Lower leg skin (tissue), 3 donors: ENCODE data around the gene CRNKL1.

Source experiments
- POLR2A ChIP-seq, 2 donors: fragments of 450-650 bp; IDR thresholded peaks; one replicate each; pipeline ENCODE4 v1.6.1; 2016 to 2017; ENCODE audit warnings: antibody characterized with exemption in 2 of 2, mild to moderate bottlenecking in 1 of 2, moderate library complexity in 1 of 2
- TF ChIP-seq, protein P1 (sequence below), 3 donors: fragments of 450-650 bp; IDR thresholded peaks; one replicate each; pipeline ENCODE4 v1.5.1; 2016; ENCODE audit warnings: antibody characterized with exemption in 3 of 3, mild to moderate bottlenecking in 3 of 3, moderate library complexity in 2 of 3

DNA sequence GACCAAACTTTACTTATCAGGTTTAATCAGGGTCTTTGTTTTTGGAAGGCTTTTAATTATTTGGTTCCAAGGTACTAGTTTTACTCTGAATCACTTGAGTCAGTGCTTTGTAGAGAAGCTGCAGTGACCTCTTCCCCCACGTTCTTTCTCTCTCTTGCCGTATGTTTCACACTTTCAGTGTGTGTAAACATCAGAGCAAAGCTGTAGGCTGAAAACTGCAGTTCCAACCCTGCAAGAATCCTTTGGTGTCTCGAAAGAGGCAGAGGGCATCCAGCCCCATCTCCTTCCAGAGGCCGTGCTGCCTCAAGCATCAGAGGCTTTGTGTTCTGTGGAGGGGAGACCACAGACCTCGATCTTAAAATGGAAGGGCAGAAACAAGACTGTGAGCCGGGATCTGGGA lies 42.1 kb upstream of the CRNKL1 start:
- TF ChIP-seq, protein P1, sequence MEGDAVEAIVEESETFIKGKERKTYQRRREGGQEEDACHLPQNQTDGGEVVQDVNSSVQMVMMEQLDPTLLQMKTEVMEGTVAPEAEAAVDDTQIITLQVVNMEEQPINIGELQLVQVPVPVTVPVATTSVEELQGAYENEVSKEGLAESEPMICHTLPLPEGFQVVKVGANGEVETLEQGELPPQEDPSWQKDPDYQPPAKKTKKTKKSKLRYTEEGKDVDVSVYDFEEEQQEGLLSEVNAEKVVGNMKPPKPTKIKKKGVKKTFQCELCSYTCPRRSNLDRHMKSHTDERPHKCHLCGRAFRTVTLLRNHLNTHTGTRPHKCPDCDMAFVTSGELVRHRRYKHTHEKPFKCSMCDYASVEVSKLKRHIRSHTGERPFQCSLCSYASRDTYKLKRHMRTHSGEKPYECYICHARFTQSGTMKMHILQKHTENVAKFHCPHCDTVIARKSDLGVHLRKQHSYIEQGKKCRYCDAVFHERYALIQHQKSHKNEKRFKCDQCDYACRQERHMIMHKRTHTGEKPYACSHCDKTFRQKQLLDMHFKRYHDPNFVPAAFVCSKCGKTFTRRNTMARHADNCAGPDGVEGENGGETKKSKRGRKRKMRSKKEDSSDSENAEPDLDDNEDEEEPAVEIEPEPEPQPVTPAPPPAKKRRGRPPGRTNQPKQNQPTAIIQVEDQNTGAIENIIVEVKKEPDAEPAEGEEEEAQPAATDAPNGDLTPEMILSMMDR (IDR thresholded peaks at IDR 0.05) = no peak
- no peak for TF ChIP-seq POLR2A (IDR thresholded peaks at IDR 0.05)
